Neural cell (in vitro differentiated cells): ENCODE data around the gene LDLRAD2. TPM values are rescaled to one million over a fixed set of nuclear protein-coding genes. Genes with fewer than 3 reads are reported as not detected.

Experiments
- H2AFZ ChIP-seq: fragments of 200-600, 300-800 bp; sonication (generic), shearing (Covaris generic); 2 replicates; pipeline ENCODE4 v1.6.0; 2014; ENCODE audit warnings: low read depth, mild to moderate bottlenecking, antibody characterized with exemption, low read length, moderate library complexity
- H3F3A ChIP-seq: fragments of 200-600 bp; shearing (Covaris generic); 2 replicates; pipeline ENCODE4 v1.6.1; 2016; ENCODE audit warnings: mild to moderate bottlenecking, moderate library complexity, mixed read lengths, antibody characterized with exemption, low read length; ENCODE audit not compliant: insufficient read depth, poor library complexity, severe bottlenecking
- H3K27ac ChIP-seq: fragments of 200-600, 300-800 bp; sonication (generic), shearing (Covaris generic); 2 replicates; pipeline ENCODE4 v1.5.1; 2014; ENCODE audit warnings: mild to moderate bottlenecking, low read length, moderate library complexity
- H3K27me3 ChIP-seq: fragments of 300-800, 200-600 bp; sonication (generic), shearing (Covaris generic); 2 replicates; pipeline ENCODE4 v1.6.0; 2014; ENCODE audit warnings: mild to moderate bottlenecking, low read depth, low read length, moderate library complexity; ENCODE audit not compliant: insufficient read depth
- H3K36me3 ChIP-seq: fragments of 300-800, 200-600 bp; sonication (generic), shearing (Covaris generic); 2 replicates; pipeline ENCODE4 v1.5.1; 2014; ENCODE audit warnings: mild to moderate bottlenecking, antibody characterized with exemption, low read length, moderate library complexity; ENCODE audit not compliant: insufficient read depth
- H3K4me2 ChIP-seq: fragments of 300-800, 200-600 bp; sonication (generic), shearing (Covaris generic); 2 replicates; pipeline ENCODE4 v1.6.0; 2014; ENCODE audit warnings: mild to moderate bottlenecking, low read length
- H3K4me3 ChIP-seq: fragments of 300-800, 200-600 bp; sonication (generic), shearing (Covaris generic); 2 replicates; pipeline ENCODE4 v1.5.1; 2014; ENCODE audit warnings: mild to moderate bottlenecking, low read length, moderate library complexity
- H3K79me2 ChIP-seq: fragments of 200-600 bp; shearing (Covaris generic); replicated peaks from 2 replicates; pipeline ENCODE4 v1.6.0; 2014; ENCODE audit warnings: mild to moderate bottlenecking, low read length, moderate library complexity; ENCODE audit not compliant: insufficient read depth
- H3K9ac ChIP-seq: fragments of 300-800, 200-600 bp; sonication (generic), shearing (Covaris generic); 2 replicates; pipeline ENCODE4 v1.6.1; 2016; ENCODE audit warnings: mild to moderate bottlenecking, low read length, mixed read lengths
- H3K9me2 ChIP-seq: fragments of 200-600 bp; shearing (Covaris generic); 2 replicates; pipeline ENCODE4 v1.6.1; 2016; ENCODE audit warnings: mild to moderate bottlenecking, low read length, mixed read lengths; ENCODE audit not compliant: insufficient read depth
- H3K9me3 ChIP-seq: fragments of 200-600, 300-800 bp; sonication (generic), shearing (Covaris generic); 2 replicates; pipeline ENCODE4 v1.6.1; 2016; ENCODE audit warnings: mild to moderate bottlenecking, mixed run types, low read length, moderate library complexity, mixed read lengths
- H4K20me1 ChIP-seq: fragments of 200-600 bp; shearing (Covaris generic); 2 replicates; pipeline ENCODE4 v1.6.1; 2016; ENCODE audit warnings: mild to moderate bottlenecking, mixed run types; ENCODE audit not compliant: insufficient read depth
- CTCF ChIP-seq: fragments of 450-650 bp; IDR thresholded peaks from 2 replicates; pipeline ENCODE4 v1.5.1; 2014; ENCODE audit warnings: antibody characterized with exemption, mild to moderate bottlenecking, moderate library complexity; ENCODE audit not compliant: poor library complexity, severe bottlenecking
- EP300 ChIP-seq: fragments of 450-650 bp; conservative IDR thresholded peaks from 2 replicates; pipeline ENCODE4 v1.6.1; 2014; ENCODE audit warnings: antibody characterized with exemption, mild to moderate bottlenecking, moderate library complexity; ENCODE audit not compliant: poor library complexity, severe bottlenecking
- EZH2 ChIP-seq: fragments of 200-600, 300-800 bp; shearing (Covaris generic), sonication (generic); IDR thresholded peaks from 2 replicates; pipeline ENCODE4 v1.6.1; 2014; ENCODE audit warnings: antibody characterized with exemption, low read length, borderline replicate concordance, mild to moderate bottlenecking; ENCODE audit not compliant: insufficient read depth, poor library complexity, severe bottlenecking
- MXI1 ChIP-seq: fragments of 450-650 bp; conservative IDR thresholded peaks from 2 replicates; pipeline ENCODE4 v1.6.1; 2014; ENCODE audit warnings: antibody characterized with exemption, mild to moderate bottlenecking; ENCODE audit not compliant: poor library complexity, severe bottlenecking
- POLR2AphosphoS5 ChIP-seq: IDR thresholded peaks from 2 replicates; pipeline ENCODE4 v1.6.1; 2012
- RAD21 ChIP-seq: fragments of 450-650 bp; conservative IDR thresholded peaks from 2 replicates; pipeline ENCODE4 v1.6.1; 2014; ENCODE audit warnings: antibody characterized with exemption, mild to moderate bottlenecking, moderate library complexity
- REST ChIP-seq: IDR thresholded peaks from 2 replicates; pipeline ENCODE4 v1.6.1; 2012; ENCODE audit warnings: borderline replicate concordance
- SMC3 ChIP-seq: fragments of 450-650 bp; conservative IDR thresholded peaks from 2 replicates; pipeline ENCODE4 v1.6.1; 2014; ENCODE audit warnings: antibody characterized with exemption, mild to moderate bottlenecking, moderate library complexity; ENCODE audit not compliant: poor library complexity
- TAF1 ChIP-seq: IDR thresholded peaks from 2 replicates; pipeline ENCODE4 v1.6.1; 2012; ENCODE audit warnings: low read depth
- polyA plus RNA-seq: library from polyadenylated mRNA; depleted of rRNA; stranded (reverse); fragments of >200 nt; gene quantifications from 2 replicates; pipeline ENCODE4 v1.2.3, GENCODE V29; 2014

The LDLRAD2 gene
- polyA plus RNA-seq, 1 donor from 2014 or later: not detected

- no peaks in the 10 kb centered on the region for H3K9me2 ChIP-seq
- H3K4me2 ChIP-seq: no peak overlapping the region
- H3K27ac ChIP-seq: no peak overlapping the region
- no peaks in the 10 kb centered on the region for H4K20me1 ChIP-seq
- no peaks in the 10 kb centered on the region for H3F3A ChIP-seq
- H3K79me2 ChIP-seq: no peaks in the 10 kb centered on the region
- H3K36me3 ChIP-seq: no peaks in the 10 kb centered on the region
- no peaks in the 10 kb centered on the region for H3K9me3 ChIP-seq
- no peak overlapping the region for H3K9ac ChIP-seq
- TF ChIP-seq SMC3 (no peak), MXI1 (no peak), CTCF (no peak), TAF1 (no peak), REST (no peak), POLR2AphosphoS5 (no peak)
- no peak overlapping the region for H3K4me3 ChIP-seq
- H3K27me3 ChIP-seq: no peaks in the 10 kb centered on the region
- H2AFZ ChIP-seq: no peak overlapping the region
These were observed 22.6 kb downstream of the LDLRAD2 start for GRCh38 chr1:21834666-21835065.

GRCh38 chr1:21836010-21836409, 23.9 kb downstream of the LDLRAD2 start:
- H4K20me1 ChIP-seq: no peaks in the 10 kb centered on the region
- no peak overlapping the region for H2AFZ ChIP-seq
- no peaks in the 10 kb centered on the region for H3F3A ChIP-seq
- no peak overlapping the region for H3K4me2 ChIP-seq
- no peaks in the 10 kb centered on the region for H3K9me2 ChIP-seq
- no peaks in the 10 kb centered on the region for H3K79me2 ChIP-seq
- H3K9ac ChIP-seq: no peak overlapping the region
- no peak overlapping the region for H3K4me3 ChIP-seq
- TF ChIP-seq MXI1: no peak
- no peak for TF ChIP-seq RAD21
- TF ChIP-seq EZH2: no peak
- no peak for TF ChIP-seq CTCF
- TF ChIP-seq REST: no peak
- no peak for TF ChIP-seq SMC3
- TF ChIP-seq EP300: no peak
- no peaks in the 10 kb centered on the region for H3K36me3 ChIP-seq
- H3K27ac ChIP-seq: no peak overlapping the region
- no peaks in the 10 kb centered on the region for H3K9me3 ChIP-seq
- no peaks in the 10 kb centered on the region for H3K27me3 ChIP-seq
